ENCODE results near the gene IGF2BP3. TPM values are rescaled to one million over a fixed set of nuclear protein-coding genes. Genes with fewer than 3 reads are reported as not detected.

IGF2BP3 gene
- total RNA-seq, 4 donors from 2014 or later, result 0.13 to 0.35 TPM; not detected in 2

- H3K36me3 ChIP-seq, result no peaks in the 10 kb centered on the region
- no peaks in the 10 kb centered on the region for H3K9me3 ChIP-seq
- TF ChIP-seq EP300 (IDR thresholded peaks at IDR 0.05), result no peak
- TF ChIP-seq POLR2A (IDR thresholded peaks at IDR 0.05), result no peak
- no peak for TF ChIP-seq POLR2AphosphoS5 (IDR thresholded peaks at IDR 0.05)
- no peak for TF ChIP-seq CTCF (IDR thresholded peaks at IDR 0.05)
- WGBS, 2 donors (ENCODE audit: low coverage in 1 of 2), result 91 to 100% methylated on average over 1 of the region's 1 CpG
- no peak overlapping the region for H3K27ac ChIP-seq
- H3K4me3 ChIP-seq, result no peak overlapping the region
- no peak for ATAC-seq
- H3K27me3 ChIP-seq, result peaks cover 7% of the 10 kb centered on the region
- no peaks in the 10 kb centered on the region for H3K4me1 ChIP-seq
Measured at GRCh38 chr7:23378996-23379395, 91.3 kb downstream of the IGF2BP3 start.

DNA sequence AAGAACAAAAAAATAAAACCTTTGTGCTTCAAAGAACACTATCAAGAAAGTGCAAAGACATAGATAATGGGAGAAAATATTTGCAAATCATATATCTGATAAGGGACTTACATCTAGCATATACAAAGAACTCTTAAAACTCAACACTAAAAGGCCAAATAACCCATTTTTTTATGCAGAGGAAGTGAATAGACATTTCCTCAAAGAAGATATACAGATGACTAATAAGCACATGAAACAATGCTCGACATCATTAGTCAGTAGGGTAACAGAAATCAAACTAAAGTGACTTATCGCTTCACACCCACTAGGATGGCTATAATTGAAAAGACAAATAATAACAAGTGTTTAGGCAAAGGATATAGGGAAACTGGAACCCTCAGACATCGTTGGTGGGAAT is 93.2 kb downstream of the IGF2BP3 start:
- WGBS, 2 donors (ENCODE audit: low coverage in 1 of 2), result 71 to 80% methylated on average over 3 of the region's 3 CpGs
- no peak overlapping the region for H3K4me3 ChIP-seq
- no peak for ATAC-seq

GRCh38 chr7:23373151-23374004 is 96.9 kb downstream of the IGF2BP3 start:
- ATAC-seq, result no peak
- Histone ChIP-seq H3K4me1 (no peaks in the 10 kb centered on the region), H3K27ac (no peak overlapping the region), H3K9me3 (no peaks in the 10 kb centered on the region), H3K36me3 (no peaks in the 10 kb centered on the region), H3K4me3 (no peak overlapping the region), H3K27me3 (no peaks in the 10 kb centered on the region)
- TF ChIP-seq POLR2A (IDR thresholded peaks at IDR 0.05), result no peak
- TF ChIP-seq POLR2AphosphoS5 (IDR thresholded peaks at IDR 0.05), result no peak
- TF ChIP-seq CTCF (IDR thresholded peaks at IDR 0.05), result no peak
- TF ChIP-seq EP300 (IDR thresholded peaks at IDR 0.05), result no peak
- WGBS, 2 donors (ENCODE audit: low coverage in 1 of 2), result 78 to 87% methylated on average over 4 to 6 of the region's 6 CpGs

More for the DNA sequence above, 93.2 kb downstream of the IGF2BP3 start:
- Histone ChIP-seq H3K9me3 (no peaks in the 10 kb centered on the region), H3K27ac (no peak overlapping the region), H3K27me3 (peaks cover 7% of the 10 kb centered on the region), H3K36me3 (no peaks in the 10 kb centered on the region), H3K4me1 (no peaks in the 10 kb centered on the region)
- TF ChIP-seq POLR2A (IDR thresholded peaks at IDR 0.05) (no peak), POLR2AphosphoS5 (IDR thresholded peaks at IDR 0.05) (no peak), CTCF (IDR thresholded peaks at IDR 0.05) (no peak), EP300 (IDR thresholded peaks at IDR 0.05) (no peak)

DNA sequence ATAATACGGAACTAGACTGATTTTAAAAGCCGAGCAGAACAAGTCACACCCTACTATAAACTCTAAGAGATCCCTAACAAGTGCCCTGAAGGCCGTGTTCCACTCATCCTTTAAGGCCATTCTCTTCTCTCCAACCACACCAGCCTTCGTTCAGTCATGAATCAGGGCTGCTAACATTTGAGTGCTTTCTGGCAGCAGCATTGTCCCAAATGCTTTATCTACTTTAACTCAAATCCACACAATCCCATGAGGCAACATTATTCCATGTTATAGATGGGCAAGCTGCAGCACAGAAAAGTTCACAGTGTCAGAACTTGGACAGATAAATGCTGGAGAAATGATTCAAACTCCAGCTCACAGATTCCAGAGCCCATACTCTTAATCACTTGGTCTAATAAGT is 97.7 kb downstream of the IGF2BP3 start:
- no peak for ATAC-seq
- no peak overlapping the region for H3K4me3 ChIP-seq
- TF ChIP-seq CTCF (IDR thresholded peaks at IDR 0.05) (no peak), POLR2A (IDR thresholded peaks at IDR 0.05) (no peak), EP300 (IDR thresholded peaks at IDR 0.05) (no peak), POLR2AphosphoS5 (IDR thresholded peaks at IDR 0.05) (no peak)
- H3K4me1 ChIP-seq, result no peaks in the 10 kb centered on the region
- H3K36me3 ChIP-seq, result no peaks in the 10 kb centered on the region
- no peaks in the 10 kb centered on the region for H3K27me3 ChIP-seq
- 61 to 73% methylated on average over 3 to 4 of the region's 4 CpGs for whole genome bisulfite sequencing, 2 donors (ENCODE audit: low coverage in 1 of 2)
- H3K9me3 ChIP-seq, result no peaks in the 10 kb centered on the region
- no peak overlapping the region for H3K27ac ChIP-seq

GRCh38 chr7:23371654-23372053 is 98.6 kb downstream of the IGF2BP3 start:
- 51 to 65% methylated on average over 2 to 6 of the region's 6 CpGs for WGBS, 2 donors (ENCODE audit: low coverage in 1 of 2)
- H3K27me3 ChIP-seq, result no peaks in the 10 kb centered on the region
- no peak overlapping the region for H3K4me3 ChIP-seq
- no peaks in the 10 kb centered on the region for H3K36me3 ChIP-seq
- no peak for TF ChIP-seq CTCF (IDR thresholded peaks at IDR 0.05)
- TF ChIP-seq POLR2AphosphoS5 (IDR thresholded peaks at IDR 0.05), result no peak
- TF ChIP-seq EP300 (IDR thresholded peaks at IDR 0.05), result no peak
- no peak for TF ChIP-seq POLR2A (IDR thresholded peaks at IDR 0.05)
- no peaks in the 10 kb centered on the region for H3K9me3 ChIP-seq
- no peaks in the 10 kb centered on the region for H3K4me1 ChIP-seq
- ATAC-seq, result no peak
- H3K27ac ChIP-seq, result no peak overlapping the region

Data from gastroesophageal sphincter (tissue), 4 donors.